Osteoblast (primary cell): ENCODE data around the gene RTBDN. TPM values are rescaled to one million over a fixed set of nuclear protein-coding genes. Genes with fewer than 3 reads are reported as not detected.

ENCODE experiments used
- DNase-seq: peaks from one replicate; pipeline ENCODE4 v3.0.0; 2011; ENCODE audit warnings: low spot score, mixed read lengths; ENCODE audit not compliant: insufficient read length; ENCODE audit errors: missing footprints
- H2AFZ ChIP-seq: 2 replicates; pipeline ENCODE4 v1.6.0; 2011; ENCODE audit warnings: mild to moderate bottlenecking, low read length
- H3K27ac ChIP-seq: 2 replicates; pipeline ENCODE4 v1.5.1; 2011; ENCODE audit warnings: mild to moderate bottlenecking, low read depth, low read length, moderate library complexity
- H3K27me3 ChIP-seq: 2 replicates; pipeline ENCODE4 v1.6.0; 2012; ENCODE audit warnings: mild to moderate bottlenecking, control low read depth, inconsistent platforms, low read length, moderate library complexity; ENCODE audit not compliant: insufficient read depth
- H3K36me3 ChIP-seq: 2 replicates; pipeline ENCODE4 v1.5.1; 2011; ENCODE audit warnings: mild to moderate bottlenecking, low read length, control low read depth, moderate library complexity; ENCODE audit not compliant: insufficient read depth
- H3K4me1 ChIP-seq: 2 replicates; pipeline ENCODE4 v1.5.1; 2011; ENCODE audit warnings: mild to moderate bottlenecking, low read length, control low read depth, moderate library complexity; ENCODE audit not compliant: insufficient read depth
- H3K4me2 ChIP-seq: 2 replicates; pipeline ENCODE4 v1.6.0; 2011; ENCODE audit warnings: mild to moderate bottlenecking, low read length; ENCODE audit not compliant: insufficient read depth
- H3K4me3 ChIP-seq: fragments of 200-600 bp; sonication (generic); 3 replicates; pipeline ENCODE4 v1.5.1; 2012; ENCODE audit warnings: mild to moderate bottlenecking, low read length, inconsistent platforms; ENCODE audit not compliant: insufficient read depth
- H3K79me2 ChIP-seq: 2 replicates; pipeline ENCODE4 v1.6.0; 2012; ENCODE audit warnings: mild to moderate bottlenecking, low read length, control low read depth, inconsistent platforms; ENCODE audit not compliant: insufficient read depth
- H3K9me3 ChIP-seq: 2 replicates; pipeline ENCODE4 v1.5.1; 2011; ENCODE audit warnings: low read depth, low read length, control low read depth
- H4K20me1 ChIP-seq: 2 replicates; pipeline ENCODE4 v1.6.0; 2012; ENCODE audit warnings: mild to moderate bottlenecking, low read length, control low read depth; ENCODE audit not compliant: insufficient read depth
- total RNA-seq: library from RNA; depleted of rRNA; stranded (reverse); fragments of >200 nt; gene quantifications from 2 replicates; pipeline ENCODE4 v1.2.3, GENCODE V29; 2012
- TF ChIP-seq, protein P1 (sequence below): IDR thresholded peaks from 2 replicates; pipeline ENCODE4 v1.5.1; 2011; ENCODE audit warnings: mild to moderate bottlenecking, low read depth, low read length, moderate library complexity; ENCODE audit errors: extremely low read depth

The RTBDN gene
- total RNA-seq, 1 donor, result not detected

DNA sequence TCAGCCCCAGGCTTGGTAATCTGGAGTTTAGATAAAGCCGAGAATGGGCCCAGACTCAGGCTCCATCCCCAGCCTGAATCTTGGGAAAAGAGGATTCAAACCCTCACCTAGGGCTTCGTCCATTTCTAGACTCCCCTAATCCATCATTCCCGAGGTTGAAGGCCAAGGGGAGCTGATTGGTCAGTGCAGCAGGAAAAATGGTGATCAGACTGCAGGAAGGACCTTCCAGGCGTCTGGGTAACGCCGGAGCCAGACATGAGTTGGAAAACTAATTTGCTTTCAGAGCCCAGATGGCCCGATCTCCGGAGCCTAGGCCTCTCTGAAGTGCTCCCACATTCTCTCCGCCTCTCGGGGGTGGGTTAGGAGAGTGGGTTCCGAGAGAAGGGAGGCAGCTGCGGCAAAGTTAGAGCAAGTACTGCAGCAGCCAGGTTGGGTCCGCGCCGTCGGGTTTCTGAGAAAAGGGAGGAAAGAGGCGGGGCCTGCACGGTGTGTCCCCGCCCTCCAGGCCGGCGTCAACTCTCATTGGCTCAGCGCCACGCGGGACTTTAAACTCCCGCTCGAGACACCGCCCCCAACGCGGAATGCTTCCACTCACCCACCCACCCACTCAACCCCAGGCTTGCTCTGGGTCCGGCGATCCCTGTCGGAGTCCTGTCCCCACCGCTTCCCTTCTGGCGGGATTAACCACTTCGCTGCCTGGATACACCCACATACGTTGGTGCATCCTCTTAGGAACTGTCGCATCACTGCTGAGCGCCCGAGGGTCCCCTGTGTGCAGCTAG lies 788 bp upstream of the RTBDN start:
- H3K79me2 ChIP-seq, result no peaks in the 10 kb centered on the region
- TF ChIP-seq, protein P1, sequence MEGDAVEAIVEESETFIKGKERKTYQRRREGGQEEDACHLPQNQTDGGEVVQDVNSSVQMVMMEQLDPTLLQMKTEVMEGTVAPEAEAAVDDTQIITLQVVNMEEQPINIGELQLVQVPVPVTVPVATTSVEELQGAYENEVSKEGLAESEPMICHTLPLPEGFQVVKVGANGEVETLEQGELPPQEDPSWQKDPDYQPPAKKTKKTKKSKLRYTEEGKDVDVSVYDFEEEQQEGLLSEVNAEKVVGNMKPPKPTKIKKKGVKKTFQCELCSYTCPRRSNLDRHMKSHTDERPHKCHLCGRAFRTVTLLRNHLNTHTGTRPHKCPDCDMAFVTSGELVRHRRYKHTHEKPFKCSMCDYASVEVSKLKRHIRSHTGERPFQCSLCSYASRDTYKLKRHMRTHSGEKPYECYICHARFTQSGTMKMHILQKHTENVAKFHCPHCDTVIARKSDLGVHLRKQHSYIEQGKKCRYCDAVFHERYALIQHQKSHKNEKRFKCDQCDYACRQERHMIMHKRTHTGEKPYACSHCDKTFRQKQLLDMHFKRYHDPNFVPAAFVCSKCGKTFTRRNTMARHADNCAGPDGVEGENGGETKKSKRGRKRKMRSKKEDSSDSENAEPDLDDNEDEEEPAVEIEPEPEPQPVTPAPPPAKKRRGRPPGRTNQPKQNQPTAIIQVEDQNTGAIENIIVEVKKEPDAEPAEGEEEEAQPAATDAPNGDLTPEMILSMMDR, result no peak
- H3K27me3 ChIP-seq, result peaks cover 73% of the 10 kb centered on the region
- no peaks in the 10 kb centered on the region for H3K36me3 ChIP-seq
- peak; percentile 94 for DNase-seq
- H4K20me1 ChIP-seq, result peaks cover 11% of the 10 kb centered on the region
- H3K9me3 ChIP-seq, result no peaks in the 10 kb centered on the region
- no peaks in the 10 kb centered on the region for H3K4me1 ChIP-seq
- no peak overlapping the region for H3K4me2 ChIP-seq
- H3K4me3 ChIP-seq, result no peak overlapping the region
- H2AFZ ChIP-seq, result no peak overlapping the region
- no peak overlapping the region for H3K27ac ChIP-seq

DNA sequence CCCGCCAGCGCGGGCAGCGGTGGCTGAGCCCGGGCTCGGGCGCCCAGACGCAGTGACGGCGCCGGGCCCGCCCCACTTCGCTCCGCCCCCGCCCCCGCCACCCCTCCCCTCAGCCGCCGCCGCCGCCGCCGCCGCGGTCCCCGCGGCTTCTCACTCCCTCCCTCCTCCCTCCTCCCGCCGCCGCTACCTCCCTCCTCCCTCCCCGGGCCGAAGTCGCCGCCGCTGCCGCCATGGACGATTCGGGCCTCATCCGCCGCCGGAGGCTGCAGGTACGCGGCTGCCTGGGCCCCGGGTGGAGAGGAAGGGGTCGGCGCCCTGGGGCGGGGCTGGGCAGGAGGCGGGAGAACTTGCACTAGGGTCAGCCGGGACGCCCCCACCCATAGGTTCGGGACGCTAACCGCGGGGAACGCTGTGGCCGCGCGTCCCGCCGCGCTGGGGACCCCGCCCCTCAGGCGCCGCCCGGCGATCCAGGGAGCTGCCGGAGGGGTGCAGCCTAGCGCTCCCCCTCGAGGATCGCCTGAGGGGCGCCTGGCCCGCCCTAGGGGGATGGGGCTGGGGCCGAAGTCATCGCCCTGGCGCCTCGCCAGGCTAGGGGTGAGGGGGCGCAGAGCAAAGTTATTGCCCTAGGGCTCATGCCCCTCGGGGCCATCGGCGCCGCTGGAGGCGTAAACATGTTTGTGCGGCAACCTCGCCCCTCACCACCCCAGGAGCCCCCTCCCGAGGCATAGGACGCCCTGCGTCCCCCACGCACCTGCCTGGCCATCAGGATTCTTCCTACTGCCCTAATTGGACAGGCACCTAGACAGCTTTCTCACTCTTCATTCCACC lies 427 bp downstream of the RTBDN start:
- Histone ChIP-seq H3K36me3 (no peaks in the 10 kb centered on the region), H3K27ac (no peak overlapping the region), H3K79me2 (no peaks in the 10 kb centered on the region), H4K20me1 (peaks cover 11% of the 10 kb centered on the region), H3K4me2 (no peak overlapping the region), H3K4me1 (no peaks in the 10 kb centered on the region), H2AFZ (no peak overlapping the region), H3K4me3 (no peak overlapping the region), H3K27me3 (peaks cover 61% of the 10 kb centered on the region), H3K9me3 (no peaks in the 10 kb centered on the region)
- DNase-seq, result peak; percentile 87
- TF ChIP-seq, protein P1, result no peak

DNA sequence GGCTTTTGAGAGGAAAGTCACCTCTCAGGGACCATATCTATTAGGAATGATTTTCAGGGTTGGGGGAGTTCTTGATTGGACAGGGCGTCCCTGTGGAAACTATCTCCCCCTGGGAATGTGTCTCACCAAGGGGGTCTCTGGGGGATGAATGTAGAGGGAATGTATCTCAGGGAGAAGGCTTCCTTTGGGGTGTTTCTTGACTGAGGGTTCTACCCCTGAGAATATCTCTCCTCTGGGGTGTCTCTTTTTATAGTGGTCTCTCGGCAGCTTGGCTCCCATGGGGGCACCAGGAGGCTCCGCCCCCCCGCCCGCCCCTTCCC lies 1.0 kb downstream of the RTBDN start:
- Histone ChIP-seq H3K4me2 (no peak overlapping the region), H3K79me2 (no peaks in the 10 kb centered on the region), H3K27me3 (peaks cover 55% of the 10 kb centered on the region), H3K36me3 (no peaks in the 10 kb centered on the region), H3K4me3 (no peak overlapping the region), H3K27ac (no peak overlapping the region), H3K9me3 (no peaks in the 10 kb centered on the region), H2AFZ (no peak overlapping the region), H4K20me1 (peaks cover 11% of the 10 kb centered on the region), H3K4me1 (no peaks in the 10 kb centered on the region)
- TF ChIP-seq, protein P1, result no peak
- DNase-seq, result peak; percentile 55

DNA sequence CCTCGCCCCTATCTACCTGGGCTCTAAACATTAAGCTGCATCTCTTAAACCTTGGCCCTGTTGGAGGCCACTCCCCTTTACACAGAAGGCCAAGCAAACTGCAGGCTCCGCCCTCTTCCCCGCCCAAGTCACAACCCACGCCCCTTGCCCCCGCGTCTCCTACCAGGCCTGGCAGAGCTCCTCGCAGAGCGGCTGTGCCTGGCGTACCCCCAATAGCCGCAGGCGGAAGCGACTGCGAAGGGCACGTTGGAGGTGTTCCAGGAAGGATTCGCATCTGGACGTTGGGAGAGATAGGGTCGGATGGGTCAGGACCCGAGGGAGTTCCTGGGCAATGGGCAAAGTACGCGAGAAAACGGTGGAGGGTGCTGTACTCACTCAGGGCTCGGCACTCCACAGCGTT lies 5.9 kb downstream of the RTBDN start:
- H3K4me2 ChIP-seq, result no peak overlapping the region
- DNase-seq, result peak; percentile 83
- H3K36me3 ChIP-seq, result no peaks in the 10 kb centered on the region
- H3K27ac ChIP-seq, result no peak overlapping the region
- no peaks in the 10 kb centered on the region for H3K4me1 ChIP-seq
- H3K4me3 ChIP-seq, result no peak overlapping the region
- no peaks in the 10 kb centered on the region for H3K9me3 ChIP-seq
- H3K27me3 ChIP-seq, result peaks cover 12% of the 10 kb centered on the region
- H4K20me1 ChIP-seq, result peaks cover 6% of the 10 kb centered on the region
- H2AFZ ChIP-seq, result no peak overlapping the region
- TF ChIP-seq, protein P1, result no peak
- H3K79me2 ChIP-seq, result no peaks in the 10 kb centered on the region
